H1 (cell line): ENCODE data around the gene TLCD5.

ENCODE experiments used
- EZH2 ChIP-seq: fragments of 200-600 bp; sonication (generic); IDR thresholded peaks from 2 replicates; pipeline ENCODE4 v1.7.1; 2012; ENCODE audit warnings: low read depth, mild to moderate bottlenecking, moderate library complexity, low read length, inconsistent platforms; ENCODE audit not compliant: severe bottlenecking
- HDAC2 ChIP-seq, 2 experiments: fragments of 300-600 bp in 1 of 2; sonication (generic) in 1 of 2; IDR thresholded peaks; 2 replicates each; pipeline ENCODE4 v1.6.1; 2011 to 2012; ENCODE audit warnings: low read depth in 2 of 2, low read length in 2 of 2, mild to moderate bottlenecking in 2 of 2, moderate library complexity in 2 of 2, borderline replicate concordance in 1 of 2, inconsistent platforms in 1 of 2
- POLR2AphosphoS5 ChIP-seq: IDR thresholded peaks from 2 replicates; pipeline ENCODE4 v1.6.1; 2011; ENCODE audit warnings: low read depth, low read length
- SRF ChIP-seq: IDR thresholded peaks from 2 replicates; pipeline ENCODE4 v1.6.1; 2011; ENCODE audit warnings: mild to moderate bottlenecking, low read depth, low read length, moderate library complexity
- TF ChIP-seq, protein P1 (sequence below), 3 experiments: IDR thresholded peaks; 1 replicate in 2 of 3; 2 replicates in 1 of 3; pipeline versions ENCODE4 v1.5.1 to v1.6.1; 2011; ENCODE audit warnings: low read length in 3 of 3, mild to moderate bottlenecking in 3 of 3, inconsistent platforms in 2 of 3, low read depth in 1 of 3, moderate library complexity in 1 of 3; ENCODE audit not compliant: insufficient read depth in 1 of 3; ENCODE audit errors: control extremely low read depth in 1 of 3

DNA sequence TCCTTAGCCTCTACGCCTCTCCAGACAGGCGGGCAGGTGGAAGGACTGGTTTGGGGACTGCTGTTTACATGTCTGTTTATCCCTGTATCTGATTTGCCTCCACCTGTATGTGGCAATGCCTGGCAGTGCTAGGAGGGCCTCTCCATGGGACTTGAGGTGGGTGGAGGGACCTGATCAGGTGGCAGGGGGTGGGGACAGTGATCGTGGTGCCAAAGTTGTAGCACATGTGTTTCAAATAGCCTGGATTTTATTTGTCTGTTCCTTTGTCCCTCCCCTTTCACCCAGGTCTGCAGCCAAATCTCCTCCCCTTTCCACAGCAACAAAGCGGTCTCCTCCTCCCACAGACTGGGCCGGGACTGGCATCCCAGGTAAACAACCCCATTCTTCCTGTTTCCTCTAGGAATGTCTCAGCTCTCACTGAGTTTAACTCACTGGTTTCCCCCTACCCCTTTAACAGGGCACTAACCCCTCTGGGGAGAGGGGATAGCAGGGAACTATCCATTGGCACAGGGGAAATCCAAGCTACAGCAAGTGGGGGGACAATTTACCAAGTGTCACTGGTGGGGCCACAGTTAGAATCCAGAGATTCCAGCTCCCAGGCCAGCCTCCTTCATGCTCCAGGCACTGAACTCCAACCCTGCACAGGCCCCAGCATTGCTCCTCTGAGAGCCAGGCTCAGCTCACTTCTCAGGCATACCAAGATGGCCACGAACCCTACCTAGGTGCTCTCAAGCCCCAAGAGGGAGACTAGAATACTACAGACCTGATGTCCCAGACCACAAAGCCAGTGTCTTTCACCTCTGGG lies 22.9 kb upstream of the TLCD5 start:
- no peak for TF ChIP-seq SRF
- TF ChIP-seq, protein P1, sequence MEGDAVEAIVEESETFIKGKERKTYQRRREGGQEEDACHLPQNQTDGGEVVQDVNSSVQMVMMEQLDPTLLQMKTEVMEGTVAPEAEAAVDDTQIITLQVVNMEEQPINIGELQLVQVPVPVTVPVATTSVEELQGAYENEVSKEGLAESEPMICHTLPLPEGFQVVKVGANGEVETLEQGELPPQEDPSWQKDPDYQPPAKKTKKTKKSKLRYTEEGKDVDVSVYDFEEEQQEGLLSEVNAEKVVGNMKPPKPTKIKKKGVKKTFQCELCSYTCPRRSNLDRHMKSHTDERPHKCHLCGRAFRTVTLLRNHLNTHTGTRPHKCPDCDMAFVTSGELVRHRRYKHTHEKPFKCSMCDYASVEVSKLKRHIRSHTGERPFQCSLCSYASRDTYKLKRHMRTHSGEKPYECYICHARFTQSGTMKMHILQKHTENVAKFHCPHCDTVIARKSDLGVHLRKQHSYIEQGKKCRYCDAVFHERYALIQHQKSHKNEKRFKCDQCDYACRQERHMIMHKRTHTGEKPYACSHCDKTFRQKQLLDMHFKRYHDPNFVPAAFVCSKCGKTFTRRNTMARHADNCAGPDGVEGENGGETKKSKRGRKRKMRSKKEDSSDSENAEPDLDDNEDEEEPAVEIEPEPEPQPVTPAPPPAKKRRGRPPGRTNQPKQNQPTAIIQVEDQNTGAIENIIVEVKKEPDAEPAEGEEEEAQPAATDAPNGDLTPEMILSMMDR (IDR thresholded peaks at IDR 0.05; ENCODE audit: control extremely low read depth in 1 of 3, insufficient read depth in 1 of 3, low read depth in 1 of 3, low read length in 3 of 3), result no peak
- no peak for TF ChIP-seq POLR2AphosphoS5
- no peak for TF ChIP-seq EZH2
- no peak for TF ChIP-seq HDAC2 (IDR thresholded peaks at IDR 0.05; ENCODE audit: borderline replicate concordance in 1 of 2, low read depth in 2 of 2, low read length in 2 of 2)
